Measurements from ENCODE around the gene CLEC20A.

Gene CLEC20A

DNA sequence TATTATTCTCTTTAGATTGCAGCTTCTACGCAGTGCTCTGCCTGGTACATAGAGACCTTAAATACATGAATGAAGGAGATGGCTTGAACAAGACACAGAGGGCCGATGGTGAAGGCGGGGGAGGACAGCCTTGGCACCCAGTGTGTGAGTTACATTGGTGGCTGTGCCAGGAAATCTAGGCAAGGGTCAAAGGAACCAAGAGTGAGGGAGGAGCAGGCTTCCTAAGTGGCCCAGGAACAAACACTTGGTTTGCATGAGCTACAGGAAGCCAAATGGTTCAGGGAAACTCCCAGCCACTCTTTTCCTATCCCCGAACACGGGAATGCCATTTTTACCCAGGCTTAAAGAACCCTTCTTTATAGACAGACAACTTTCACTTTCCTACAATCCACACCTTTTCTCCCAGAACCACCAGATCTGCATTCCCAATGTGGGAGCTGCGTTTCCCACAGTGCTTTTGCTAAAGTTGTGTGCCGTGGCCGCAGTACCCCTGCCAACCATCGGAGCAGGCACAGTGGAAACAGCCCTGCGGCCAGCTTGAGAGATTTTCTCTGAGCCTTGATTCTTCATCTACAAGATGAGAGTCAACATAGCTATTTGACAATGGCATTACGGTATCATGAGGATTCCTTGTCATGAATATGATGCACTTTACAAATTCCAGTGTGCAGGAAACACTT is 3.5 kb upstream of the CLEC20A start:
- DNase-seq (ENCODE audit: low read depth): peak; percentile 25

DNA sequence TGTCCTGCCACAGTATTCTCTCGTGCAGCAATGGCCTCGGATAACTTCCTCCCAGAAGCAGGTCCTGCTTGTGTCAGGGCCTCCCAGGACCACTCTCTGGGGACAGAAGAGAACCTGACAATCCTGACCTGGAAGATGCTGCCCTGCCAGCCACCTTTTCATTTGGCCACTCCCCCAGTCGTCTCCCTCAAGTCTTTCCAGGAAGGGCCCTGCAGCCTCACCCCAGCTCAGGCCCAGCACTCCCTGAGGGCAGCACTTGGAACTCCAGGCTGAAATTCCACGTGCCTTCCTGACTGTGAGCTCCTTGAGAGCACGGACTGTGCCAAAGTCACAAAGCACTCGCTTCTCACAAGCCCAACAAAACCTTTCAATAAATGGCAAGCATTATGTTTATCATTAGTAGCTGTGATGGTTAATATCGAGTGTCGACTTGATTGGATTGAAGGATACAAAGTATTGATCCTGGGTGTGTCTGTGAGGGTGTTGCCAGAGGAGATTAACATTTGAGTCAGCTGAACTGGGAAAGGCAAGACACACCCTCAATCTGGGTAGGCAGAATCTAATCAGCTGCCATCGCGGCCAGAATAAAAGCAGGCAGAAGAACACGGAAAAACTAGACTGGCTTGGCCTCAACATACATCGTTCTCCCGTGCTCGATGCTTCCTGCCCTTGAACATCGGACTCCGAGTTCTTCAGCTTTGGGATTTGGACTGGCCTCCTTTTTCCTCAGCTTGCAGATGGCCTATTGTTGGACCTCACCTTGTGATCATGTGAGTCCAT is 2.3 kb upstream of the CLEC20A start:
- DNase-seq (ENCODE audit: low read depth): no peak

DNA sequence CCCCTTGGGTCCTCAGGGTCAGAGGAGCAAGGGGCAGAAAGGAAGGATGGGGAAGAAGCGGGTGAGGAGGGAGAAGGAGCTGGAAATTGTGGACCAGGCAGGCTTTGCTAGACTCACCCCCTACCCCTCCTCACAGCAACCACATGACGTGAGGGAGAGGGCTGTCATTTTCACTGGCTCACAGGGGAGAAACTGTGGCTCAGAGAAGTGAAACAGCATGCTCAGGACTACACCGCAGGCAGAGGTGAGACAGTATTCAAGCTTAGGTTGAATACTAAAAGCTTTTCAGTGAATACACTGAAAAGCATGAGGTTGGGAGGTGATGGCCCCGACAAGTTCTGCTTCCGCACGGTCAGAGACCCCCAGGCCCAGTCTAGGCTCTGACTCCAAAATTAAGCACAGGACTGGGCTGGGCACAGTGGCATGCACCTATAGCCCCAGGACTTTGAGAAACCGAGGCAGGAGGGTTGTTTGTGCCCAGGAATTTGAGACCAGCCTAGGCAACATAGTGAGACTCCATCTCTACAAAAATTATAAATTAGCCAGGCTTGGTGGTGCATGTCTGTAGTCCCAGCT is 1.2 kb upstream of the CLEC20A start:
- no peak for DNase-seq (ENCODE audit: low read depth)

DNA sequence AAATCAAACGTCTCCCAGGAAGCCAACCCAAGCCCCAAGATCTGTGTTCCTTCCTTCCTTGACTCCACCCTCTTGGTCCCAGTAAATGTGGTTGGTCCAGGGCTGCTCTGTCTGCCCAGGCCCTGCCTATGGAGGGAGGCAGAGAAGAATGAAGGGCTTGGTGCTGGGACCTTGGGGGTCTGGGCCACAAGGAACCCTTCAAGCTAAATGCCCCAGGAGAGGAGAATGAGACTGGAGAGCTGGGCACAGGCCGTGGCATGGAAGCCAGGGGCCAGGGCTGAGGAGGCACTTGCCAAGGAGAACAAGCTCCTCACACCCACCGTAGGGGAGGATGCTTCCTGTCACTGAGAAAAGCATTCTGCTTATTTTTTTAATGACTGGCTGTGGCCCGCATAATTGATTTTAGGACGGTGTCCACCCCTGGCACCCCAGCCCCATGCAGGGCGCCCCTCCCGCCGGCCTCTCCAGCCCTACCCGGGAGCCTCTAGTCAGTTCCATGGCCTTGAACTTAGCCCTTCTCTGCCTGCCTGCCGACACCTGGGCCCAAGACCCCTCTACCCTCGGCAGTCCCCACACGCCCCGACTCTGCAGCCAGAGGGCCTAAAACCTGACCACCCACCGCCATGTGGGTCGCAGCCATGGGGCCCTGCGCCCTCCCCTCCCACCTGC is 889 bp downstream of the CLEC20A start:
- no peak for DNase-seq (ENCODE audit: low read depth)

DNA sequence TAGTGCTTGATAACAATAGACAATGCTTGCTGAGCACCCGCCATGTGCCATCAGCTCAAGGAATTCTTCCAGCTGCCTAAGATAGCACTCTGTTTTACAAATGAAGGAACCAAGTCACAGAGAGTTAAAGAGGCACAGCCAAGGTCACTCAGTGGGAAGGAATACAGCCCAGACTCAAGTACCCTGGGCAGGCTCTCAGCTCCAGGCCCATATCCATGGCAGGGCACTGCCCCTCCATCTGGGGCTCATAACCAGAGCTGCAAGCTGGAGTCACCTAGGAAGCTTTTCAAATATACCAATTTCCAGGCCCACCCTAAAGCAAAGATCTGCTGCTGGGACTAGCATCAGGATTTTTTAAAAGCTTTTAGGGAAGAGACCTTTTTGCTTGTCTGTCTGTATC is 1.6 kb downstream of the CLEC20A start:
- DNase-seq (ENCODE audit: low read depth): no peak

DNA sequence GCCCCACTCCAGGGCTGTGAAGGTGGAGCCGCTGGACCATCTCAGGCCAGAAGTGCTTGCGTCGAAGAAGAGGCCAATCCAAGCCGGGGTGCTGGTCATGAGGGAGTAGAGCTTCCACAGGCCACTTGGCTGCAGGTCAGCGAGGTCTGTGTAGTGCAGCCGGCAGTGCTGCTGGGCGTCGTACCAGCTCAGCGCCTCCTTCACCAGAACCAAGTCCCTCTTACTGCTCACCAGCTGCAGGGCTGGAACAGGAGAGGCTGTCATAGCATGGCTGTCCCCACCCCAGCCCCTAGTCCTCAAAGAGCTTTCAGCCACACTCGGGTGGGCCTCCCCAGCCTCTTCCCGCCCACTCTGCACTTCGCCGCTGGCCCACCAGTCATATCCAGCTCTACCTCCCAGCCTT is 2.2 kb downstream of the CLEC20A start:
- no peak for DNase-seq (ENCODE audit: low read depth)

DNA sequence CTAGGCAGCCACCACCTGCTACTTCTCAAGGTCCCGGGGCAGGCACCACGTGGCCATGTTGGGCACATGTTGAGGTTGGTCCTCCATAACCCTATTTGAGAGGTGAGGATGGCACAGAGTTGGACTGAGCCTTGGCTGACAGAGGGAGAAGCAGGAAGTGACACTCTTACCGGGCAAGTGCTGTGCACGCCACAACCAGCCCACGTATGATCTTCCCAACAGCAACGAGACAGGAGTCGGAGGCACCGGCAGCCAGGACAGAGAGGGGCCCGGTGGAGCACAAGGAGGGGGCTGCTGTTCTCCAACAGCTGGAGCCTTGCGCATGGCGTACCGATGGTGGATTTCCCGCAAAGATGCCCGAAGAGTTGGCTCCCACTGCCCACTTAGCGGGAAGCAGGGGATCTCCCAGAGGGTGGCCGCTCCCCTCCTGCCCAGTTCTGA is 3.4 kb downstream of the CLEC20A start:
- no peak for DNase-seq (ENCODE audit: low read depth)

DNA sequence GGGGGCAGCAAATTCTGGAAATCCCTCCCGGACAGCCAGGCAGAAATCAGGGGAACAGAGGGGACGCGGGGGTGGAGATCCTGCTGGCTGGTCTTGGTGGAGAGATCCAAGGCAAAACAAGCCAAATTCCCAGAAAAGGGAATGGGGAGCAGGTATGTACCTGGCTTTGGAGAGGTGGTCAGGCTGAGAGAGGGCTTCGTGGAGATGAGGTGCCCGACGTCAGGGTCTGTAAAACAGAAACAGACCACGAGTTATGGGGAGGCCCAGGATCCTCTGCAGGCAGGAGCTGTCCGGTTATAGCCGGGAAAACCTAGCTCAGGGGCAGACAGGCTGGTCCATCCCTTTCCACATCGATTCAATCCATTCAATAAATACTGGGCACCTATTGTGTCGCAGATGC is 4.4 kb downstream of the CLEC20A start:
- no peak for DNase-seq (ENCODE audit: low read depth)

DNA sequence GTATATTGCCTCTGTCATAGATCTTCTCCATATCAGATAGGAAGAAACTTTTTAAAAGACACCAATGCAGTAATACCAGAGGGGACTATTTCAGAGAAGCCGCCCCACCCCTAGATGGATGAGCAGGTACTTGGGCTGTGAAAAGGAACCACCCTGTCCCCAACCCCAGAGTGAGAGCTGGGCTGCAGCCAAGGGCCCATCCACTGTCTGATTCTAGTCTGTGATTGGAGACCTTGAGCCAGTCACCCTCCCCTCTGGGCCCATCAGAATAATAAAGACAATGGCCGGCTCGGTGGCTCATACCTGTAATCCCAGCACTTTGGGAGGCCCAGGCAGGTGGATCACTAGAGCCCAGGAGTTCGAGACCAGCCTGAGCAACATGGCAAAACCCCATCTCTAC is 5.0 kb downstream of the CLEC20A start:
- no peak for DNase-seq (ENCODE audit: low read depth)

DNA sequence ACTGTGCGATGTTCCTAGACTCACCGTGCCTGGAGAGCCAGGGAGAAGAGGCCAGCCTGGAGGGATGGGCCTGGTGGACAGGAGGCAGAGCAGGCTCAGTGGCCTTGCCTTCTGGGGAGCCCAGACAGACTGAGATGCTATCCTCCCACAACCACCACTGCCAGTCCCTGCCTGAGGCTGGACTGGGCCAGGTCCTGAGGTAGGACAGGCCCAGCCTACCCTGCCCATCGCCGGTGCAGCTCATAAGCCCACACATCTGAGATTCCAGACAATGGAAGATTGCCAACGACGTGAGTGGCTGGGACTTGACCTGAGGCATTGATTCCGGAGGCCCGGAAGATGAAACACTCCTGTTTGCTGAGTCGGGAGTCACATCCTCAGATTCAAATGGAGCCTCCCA is 5.8 kb downstream of the CLEC20A start:
- DNase-seq (ENCODE audit: low read depth): no peak

DNA sequence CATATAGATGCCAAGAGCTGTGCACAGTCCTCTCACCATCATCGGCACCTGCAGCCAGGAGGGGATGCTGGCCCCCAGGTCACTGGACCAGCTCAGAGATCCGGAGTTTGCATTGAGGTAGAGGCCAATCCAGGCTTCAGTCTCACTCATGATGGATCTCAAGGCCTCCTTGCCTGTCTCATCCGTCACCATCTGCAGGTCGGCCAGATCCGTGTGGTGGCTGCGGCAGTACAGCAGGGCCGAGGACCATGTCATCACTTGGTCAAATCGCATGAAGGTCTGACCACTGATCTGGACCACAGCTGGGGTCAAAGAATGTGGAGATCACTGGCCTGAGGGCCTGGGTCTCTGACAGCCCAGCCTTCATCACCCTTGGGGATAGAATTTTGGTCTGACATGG is 6.6 kb downstream of the CLEC20A start:
- no peak for DNase-seq (ENCODE audit: low read depth)

DNA sequence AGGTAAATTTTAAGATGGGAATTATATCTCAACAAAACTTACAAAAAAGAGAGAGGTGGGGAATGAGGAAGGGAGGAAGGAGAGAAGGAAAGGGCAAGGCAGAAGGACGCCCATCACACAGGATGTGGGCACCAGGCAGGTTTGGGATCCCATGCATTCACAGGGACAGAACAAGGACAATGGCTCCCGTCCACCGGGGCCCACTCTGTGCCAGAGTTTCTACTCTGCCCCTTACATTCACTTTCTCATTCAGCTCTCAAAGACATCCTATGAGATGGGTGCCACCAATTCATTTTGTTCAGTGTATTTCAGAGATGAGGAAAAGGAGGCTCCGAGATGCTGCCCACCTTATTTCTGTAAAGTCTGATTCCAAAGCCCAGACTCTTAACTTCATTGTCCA is 7.4 kb downstream of the CLEC20A start:
- DNase-seq (ENCODE audit: low read depth): no peak

DNA sequence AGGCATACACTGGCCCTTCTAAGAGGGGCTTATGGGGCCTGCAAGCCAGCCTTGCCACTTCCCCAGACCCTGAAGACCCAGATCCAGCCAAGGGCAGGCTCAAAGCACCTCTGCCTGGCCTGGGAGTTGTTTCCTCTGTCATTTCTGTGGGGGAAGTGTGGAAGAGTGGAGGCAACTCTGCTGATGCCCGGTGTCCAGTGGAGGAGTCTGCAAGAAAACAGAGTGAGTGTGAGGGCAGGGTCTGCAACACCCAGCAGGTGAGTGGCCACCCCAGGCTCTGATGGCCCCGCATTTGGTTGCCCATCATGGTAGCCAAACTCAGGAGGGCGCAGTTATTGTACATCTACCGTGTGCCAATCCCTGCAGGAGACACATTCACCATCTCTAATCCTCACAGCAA is 8.4 kb downstream of the CLEC20A start:
- no peak for DNase-seq (ENCODE audit: low read depth)

DNA sequence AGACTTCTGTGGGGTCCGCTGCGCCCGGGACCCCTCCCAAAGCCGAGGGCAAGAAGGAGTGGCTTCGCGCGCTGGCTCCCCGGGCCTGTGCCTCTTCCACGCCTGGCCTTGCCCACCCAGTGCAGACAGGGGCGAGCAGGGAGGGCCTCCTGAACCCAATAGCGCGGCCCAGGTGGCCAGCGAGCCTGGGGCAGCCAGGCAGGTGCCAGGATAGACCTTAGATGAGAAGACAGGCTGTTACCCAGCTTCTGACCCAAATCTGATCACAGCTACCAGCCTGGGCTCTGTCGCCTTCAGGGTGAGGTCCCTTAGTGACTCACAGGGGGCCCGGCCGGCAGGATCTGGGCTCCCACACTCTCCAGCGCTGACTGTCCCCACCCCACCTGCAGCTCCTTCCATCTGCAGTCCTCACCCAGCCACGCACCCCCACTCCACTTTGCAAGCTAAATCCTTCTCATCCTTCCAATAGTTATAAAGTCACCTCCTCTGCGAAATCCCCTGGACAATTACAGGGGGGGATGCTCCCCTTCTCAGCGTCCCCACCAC is 9.6 kb downstream of the CLEC20A start:
- no peak for DNase-seq (ENCODE audit: low read depth)

DNA sequence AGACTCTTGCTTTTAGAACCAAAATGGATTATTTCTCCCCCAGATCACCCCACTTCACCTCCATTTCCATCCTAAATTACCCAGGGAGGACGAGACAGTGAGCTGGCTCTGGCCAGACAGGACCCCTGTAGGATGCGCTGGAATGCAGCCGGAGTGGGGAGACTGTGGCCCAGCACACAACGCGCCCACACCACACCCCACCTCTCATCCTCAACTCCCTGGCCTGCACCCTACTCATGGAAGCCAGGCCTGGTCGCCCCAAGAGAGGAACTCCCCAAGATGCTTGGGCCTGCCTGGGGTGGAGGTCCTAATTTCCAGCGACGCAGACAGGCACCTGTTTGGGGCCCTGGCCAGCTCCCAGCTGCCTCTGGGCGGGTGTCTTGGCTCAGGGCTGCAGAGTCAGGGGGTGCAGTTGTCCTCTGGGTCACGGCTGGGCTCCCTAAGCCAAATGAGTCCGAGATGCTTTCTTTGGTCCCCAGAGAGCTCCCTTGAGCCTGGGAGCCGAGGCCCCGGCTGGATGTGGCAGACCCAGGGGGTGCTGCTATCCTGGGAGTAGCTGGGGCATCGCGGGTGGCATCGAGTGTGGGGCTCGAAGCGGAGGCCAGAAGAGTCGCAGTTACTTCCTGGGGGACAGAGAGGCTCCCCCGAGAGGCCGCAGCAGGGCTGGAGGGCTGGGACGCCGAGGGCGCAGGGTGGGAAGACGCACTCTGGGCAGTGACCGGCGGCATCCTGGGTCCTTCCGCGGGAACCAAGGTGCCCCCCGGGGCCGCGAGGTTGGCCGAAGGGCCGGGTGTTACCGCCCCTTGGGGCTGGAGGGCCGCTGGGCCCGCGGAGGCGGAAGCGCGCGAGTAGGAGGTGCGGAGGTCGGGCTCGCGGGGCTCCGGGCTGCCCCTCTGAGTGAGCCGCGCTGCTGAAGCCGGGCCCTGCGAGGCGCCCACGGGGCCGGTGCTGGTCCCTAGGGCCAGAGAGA is 10.4 kb downstream of the CLEC20A start:
- no peak for DNase-seq (ENCODE audit: low read depth)

DNA sequence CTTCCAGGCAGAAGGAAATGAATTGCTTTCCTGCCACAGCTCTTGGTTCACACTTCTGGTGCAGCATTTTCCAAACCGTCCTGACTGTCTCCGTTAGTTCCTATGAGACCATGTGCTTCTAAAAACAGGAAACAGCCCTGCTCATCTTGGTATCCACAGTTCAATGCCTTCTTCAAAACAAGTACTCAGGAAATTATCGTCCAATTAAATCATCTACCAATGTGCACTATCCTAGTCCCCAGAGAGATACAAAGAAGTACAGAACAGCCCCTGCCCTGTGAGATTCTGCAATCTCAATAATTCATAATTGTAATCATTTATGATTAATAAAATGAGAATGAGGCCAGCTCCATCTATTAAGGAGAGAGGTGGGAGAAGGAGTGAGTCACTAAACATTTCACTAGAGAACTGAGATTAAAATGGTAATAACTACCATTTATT is 11.2 kb downstream of the CLEC20A start:
- no peak for DNase-seq (ENCODE audit: low read depth)

DNA sequence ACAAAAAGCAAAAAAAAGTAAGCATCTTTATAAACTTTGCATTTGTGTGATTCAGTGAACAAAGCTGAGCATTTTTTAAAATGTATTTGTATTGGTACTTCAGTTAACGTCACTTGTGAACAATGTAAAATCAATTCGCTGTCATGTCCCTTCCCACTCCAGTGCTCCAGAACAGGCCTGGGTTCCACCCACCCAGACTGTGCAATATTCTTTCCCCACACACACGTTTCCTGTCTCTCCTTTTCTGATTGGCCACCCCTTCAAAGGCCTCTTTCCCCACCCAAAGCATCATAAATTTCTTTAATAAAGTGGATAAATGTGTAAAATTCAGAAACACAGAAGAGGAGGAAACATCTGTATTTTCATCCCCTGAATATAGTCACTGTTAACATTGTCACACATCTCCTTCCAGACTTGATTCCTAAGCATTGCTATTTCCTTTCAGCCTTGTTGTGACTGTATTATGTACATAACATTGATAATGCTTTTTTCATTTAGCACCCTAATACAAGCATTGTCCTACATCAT is 12.0 kb downstream of the CLEC20A start:
- no peak for DNase-seq (ENCODE audit: low read depth)

DNA sequence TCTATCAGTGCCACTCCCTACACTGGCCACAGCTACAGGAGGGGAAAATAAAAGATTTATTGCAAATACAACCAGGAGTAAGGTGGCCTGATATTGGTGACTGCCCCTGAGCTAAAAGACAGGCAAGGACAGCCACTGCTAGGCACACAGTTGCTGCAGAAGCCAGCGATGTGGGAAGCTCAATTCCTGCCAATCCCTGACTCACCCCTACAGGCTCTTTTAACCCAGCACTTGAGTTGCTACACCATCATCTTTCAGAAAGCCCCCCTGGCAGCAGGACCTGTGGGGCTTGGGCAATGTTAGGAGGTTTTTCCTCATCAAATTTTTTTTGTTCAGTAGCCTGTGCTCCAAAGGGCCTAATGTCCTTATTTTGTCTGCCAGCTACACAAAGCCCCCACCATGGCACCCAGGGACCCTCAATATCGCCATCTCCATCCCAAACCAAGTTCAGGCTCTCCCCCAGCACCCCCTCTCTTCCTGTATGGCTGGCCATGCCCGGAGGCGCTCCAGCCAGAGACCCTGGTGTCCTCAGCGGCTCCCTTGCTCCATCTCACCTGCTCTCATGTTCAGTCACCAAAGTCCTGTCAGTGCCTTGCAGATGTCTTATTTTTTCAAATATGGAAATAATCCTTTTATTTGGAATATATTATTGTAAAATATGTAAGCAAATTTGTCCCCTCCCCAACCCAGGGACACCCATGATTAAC is 13.4 kb downstream of the CLEC20A start:
- no peak for DNase-seq (ENCODE audit: low read depth)

DNA sequence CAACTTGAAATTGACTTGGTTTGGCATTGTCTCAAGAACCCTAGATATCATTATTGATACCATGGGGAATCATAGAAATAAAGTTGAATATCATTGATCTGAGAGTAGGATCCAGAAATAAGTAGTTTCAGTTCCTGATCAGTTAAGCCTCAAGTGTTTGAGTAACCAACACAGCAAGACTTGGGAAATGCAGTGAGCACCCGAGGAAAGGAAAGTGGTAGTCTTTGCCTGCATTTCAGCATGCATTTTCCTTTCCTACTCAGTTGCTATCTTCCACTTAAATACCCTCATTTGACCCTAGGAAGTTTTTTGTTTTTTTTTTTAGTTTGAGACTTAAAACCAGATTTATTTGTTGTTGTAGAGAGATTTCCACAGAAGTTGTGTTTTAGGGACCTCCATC is 18.9 kb downstream of the CLEC20A start:
- DNase-seq (ENCODE audit: low read depth): no peak

DNA sequence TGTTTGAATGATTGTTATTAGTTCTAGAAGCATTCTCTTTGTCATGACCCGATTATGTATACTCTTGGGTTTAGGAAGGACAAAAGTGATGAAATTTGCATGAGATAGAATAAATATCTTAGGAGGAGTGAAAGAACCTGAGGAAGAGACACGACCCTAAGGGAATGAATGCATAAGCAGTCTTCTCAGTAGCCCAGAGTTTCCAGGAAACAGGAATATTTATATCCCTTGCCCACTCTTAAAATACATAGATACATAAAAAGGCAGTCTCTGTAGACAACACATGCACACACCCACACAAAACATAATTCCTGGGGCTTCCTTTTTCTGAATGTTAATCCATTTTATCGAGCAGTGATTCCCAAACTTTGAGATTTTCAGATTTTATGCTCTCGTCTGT is 19.4 kb downstream of the CLEC20A start:
- DNase-seq (ENCODE audit: low read depth): no peak

Measured in ELR (cell line).